ENCODE data around the gene NBEA.

The NBEA gene

DNA sequence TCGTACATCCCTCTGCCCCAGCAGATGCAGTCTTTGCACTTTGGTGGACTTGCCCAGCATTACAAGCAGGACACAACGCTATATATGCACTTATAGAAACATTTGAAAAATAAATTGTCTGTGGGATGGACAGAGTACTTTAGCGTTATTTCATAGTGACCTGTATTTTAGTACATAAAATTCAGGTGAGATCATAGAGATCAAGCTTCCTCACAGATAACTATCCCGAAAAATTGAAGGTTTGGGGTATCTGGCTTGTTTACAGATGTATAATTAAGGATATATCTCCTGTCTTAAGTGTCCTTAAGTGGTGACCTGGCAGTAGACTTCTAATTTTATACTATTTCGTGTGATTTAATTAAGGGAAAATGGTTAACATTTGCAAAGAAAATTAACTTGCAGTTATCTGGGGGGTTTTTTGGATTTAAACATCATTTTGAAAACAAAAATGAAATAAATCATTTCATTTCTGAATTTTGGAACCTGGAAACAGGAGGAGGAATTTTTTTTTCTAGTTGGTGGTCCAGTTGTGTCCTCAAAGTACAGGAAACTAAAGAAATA is 535.4 kb downstream of the NBEA start:
- DNase-seq = no peak

- no peak for DNase-seq
Observed at GRCh38 chr13:35478271-35479037, 536.4 kb downstream of the NBEA start.

- no peak for DNase-seq
Observed at GRCh38 chr13:35479038-35479492, 537.0 kb downstream of the NBEA start.

- no peak for DNase-seq
Observed at GRCh38 chr13:35479706-35480105, 537.6 kb downstream of the NBEA start.

DNA sequence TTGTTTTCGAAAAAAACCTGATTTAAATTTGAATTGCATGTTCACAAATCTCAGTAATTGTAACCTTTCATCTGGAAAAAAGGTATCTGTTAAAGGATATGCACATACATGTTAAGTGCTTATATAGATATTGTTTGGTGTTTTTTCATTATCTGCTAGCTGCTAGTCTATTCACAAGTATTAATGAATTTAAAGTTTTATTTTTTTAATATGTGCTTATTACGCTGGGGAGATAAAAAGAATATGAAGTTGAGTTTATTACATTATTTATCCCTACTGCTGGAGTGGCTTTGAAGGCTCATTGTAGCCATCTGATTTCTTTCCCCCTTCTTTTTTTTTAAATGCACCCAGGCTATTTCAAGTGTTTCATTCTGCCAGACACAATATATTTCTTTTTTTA is 538.3 kb downstream of the NBEA start:
- no peak for DNase-seq

DNA sequence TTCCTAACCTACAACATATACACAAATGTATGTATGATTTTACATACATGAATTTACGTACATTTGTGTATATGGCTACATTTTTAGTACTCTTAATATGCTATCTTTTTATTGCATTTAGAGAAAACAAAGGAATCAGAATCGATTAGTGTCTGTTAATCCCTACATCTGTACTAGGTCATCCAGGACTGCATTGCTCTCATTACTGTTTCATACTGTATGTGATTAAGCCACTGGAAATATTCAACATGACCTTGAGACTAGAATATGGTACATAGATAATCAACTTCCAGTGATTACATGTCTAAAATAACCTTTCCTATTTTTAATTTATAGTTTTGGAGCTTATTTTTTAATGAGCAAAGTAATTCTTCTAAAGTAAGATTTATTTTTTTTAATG is 539.7 kb downstream of the NBEA start:
- no peak for DNase-seq

GRCh38 chr13:35482527-35482926 is 540.5 kb downstream of the NBEA start:
- no peak for DNase-seq

- DNase-seq = no peak
Observed at GRCh38 chr13:35483761-35484160, 541.7 kb downstream of the NBEA start.

DNA sequence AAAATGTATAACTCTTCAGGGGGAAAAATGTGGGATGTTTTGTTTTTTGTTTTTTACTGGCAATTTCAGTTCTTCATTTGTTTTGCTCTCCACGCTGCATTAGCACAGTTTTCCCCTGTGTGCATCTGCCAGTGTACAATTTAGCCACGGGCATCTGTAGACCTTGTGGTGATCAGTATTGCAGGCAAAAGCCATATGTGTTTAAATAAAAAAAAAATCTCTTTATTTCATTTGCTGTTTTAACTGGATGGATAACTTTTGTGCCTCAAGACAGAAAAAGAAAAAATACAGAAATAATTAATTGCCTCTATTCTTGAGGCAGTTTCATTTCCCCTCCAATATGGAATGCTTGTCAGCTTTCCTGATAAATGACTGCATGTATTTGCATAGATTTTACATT is 542.3 kb downstream of the NBEA start:
- DNase-seq = no peak

DNA sequence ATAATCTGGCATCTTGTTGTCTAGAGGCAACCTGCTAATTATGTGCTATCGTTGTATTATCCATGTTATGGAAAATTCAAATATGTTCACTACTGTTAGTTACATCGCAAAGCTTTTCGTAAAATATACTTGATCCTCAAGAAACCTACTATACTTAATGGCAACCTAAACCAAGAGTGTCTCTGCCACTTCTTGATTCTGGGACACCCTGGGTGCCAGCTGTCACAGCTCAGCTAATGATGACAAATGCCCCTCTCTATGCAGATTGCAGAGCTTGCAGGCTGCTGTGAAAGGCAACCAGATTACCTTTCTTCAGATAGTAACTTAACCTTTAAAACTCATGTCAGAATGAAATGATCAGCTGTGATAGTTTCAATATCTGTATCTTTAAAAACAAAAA is 543.4 kb downstream of the NBEA start:
- no peak for DNase-seq

- no peak for DNase-seq
Observed at GRCh38 chr13:35489050-35489449, 547.0 kb downstream of the NBEA start.

- DNase-seq = no peak
Observed at GRCh38 chr13:35496006-35496405, 553.9 kb downstream of the NBEA start.

- DNase-seq = no peak
Observed at GRCh38 chr13:35496761-35497386, 554.8 kb downstream of the NBEA start.

DNA sequence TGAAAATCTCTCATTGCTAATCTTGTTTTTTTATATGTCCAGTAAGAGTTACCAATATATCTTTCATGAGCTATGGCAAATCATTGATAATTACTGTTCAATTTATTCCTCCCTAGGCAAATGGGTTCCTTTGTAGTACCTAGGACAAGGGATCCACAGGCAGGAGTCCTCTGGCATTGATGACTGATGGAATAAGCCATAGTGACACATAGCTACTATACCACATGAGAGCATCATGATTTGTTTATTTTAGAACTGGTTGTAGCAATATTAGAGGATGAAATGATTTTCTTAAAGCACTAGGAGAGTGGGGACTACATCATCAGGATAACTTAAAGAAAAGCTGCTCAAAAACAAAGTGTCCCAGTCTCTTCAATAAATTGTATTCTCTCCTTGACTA is 556.2 kb downstream of the NBEA start:
- no peak for DNase-seq

DNA sequence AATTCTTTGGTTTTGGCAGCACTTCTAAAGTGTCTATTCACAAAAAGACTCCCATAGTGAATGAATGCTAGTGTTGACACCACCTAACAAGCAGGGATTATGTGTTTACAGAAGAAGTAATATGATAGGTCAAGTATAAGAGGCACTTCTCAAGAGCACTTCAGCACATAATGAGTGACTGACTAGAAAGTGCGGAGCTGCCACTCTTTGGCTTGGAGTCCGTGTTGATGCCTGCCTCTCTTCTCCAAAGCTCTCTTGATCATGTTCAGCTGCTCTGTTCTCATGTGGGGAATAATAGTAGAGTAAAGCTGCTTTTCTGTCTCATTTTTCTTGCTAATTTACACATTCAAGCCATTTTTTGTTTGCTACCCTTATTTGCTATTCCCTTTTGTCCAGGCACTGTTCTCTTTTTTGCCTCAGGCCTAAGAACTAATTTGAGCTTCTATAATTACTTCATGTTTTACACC is 557.2 kb downstream of the NBEA start:
- DNase-seq = peak; percentile 86

GRCh38 chr13:35499676-35500075 is 557.6 kb downstream of the NBEA start:
- DNase-seq = no peak

DNA sequence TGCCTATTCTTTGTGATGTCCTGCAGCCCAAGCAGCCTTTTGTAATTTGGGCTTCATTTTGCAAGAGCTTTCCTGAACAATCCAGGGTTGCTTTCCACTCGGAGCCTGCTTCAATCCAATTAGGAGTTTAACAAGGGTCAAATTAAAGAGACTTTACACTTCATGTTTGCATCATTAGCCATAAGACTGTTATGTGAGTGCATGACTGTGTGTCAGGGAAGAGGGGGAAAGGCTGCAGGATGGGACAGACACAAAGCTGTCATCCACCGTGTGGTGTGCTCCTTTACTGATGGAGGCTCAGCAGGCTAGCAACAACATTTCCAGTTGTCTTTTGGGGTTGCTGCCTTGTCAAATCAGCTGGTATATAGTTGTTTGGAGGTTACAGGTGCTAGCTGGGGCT is 558.1 kb downstream of the NBEA start:
- no peak for DNase-seq

GRCh38 chr13:35501661-35502235 is 559.7 kb downstream of the NBEA start:
- DNase-seq = no peak

DNA sequence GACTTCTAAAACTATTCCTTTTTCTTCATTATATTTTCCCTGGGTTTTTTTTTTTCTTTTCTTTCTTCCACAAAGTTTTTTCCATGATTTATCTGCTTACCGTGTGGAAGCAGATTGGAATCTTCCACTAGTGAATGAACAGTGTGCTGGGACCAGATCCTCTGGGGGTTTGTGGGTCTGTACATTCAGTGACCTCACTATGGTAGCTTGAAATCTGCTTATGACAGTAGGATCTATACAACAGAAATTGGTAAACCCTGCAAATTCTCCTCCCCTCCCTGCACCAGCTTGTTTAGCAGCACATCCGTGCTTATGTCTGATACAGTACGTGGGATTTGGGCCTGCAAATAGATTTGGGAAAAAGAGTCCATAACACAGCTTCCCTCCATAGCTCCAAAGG is 560.4 kb downstream of the NBEA start:
- no peak for DNase-seq

DNA sequence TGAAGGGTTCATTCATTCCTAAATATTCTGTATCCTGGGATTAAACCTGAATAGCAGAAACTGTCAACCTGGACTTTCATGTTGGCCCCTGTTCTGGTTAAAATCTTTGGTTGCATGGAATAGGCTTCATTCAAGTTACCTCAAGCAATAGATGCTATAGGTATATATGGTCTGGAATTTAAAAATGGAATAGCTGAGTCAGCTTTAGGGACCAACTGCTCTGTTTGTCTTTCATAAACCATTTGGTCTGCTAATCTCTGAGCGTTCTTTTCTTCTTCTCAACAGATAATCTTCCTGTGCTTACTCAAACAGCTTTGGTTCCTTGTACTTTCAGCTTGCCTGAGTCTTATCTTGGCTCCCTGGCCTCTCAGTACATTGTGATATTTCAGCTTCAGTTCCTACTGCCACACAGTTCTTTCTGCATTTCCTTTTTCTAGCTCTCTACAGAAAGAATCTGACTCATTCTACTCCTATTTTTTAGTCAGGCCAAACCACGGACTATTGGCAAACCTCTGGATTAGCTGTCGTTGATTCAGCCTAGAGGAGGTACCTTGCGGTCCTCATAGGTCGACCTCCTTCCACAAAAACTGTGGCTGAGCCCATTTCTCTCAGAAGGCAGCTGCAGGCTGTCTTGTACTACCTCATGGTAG is 570.3 kb downstream of the NBEA start:
- no peak for DNase-seq

- DNase-seq = no peak
Observed at GRCh38 chr13:35514061-35514477, 572.0 kb downstream of the NBEA start.

- DNase-seq = no peak
Observed at GRCh38 chr13:35514801-35515502, 572.9 kb downstream of the NBEA start.

Data from SHP77 treated with DMSO at 0.1 percent for 48 hours (cell line).